Measurements from ENCODE around the gene BACE2. TPM values are rescaled to one million over a fixed set of nuclear protein-coding genes. Genes with fewer than 3 reads are reported as not detected.

BACE2 gene
- polyA plus RNA-seq, 1 experiment, result 66.8 TPM

DNA sequence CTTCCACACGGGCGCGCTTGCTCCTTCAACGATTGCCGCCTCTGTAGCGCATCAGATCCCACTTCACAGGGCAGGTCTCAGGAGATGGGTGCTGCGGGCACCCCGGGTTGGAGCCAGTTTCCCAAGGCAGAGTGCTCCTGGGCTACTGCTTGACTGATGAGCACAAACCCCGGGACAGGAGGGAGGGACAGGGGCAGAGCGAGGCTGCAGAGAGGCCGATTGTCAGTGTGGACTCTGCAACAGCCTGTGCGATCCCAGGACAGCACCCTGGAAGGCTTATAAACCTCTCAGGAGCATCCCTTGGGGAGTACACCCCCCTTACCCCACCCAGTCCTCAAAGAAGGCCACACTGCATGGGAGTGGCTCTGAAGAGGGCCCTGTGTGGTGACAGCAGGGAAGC lies 28.0 kb upstream of the BACE2 start:
- no peak for DNase-seq (ENCODE audit: low read depth, low spot score)
- peaks cover 2% of the 10 kb centered on the region; the same call in 1 of the 2 replicates for H3K9me3 ChIP-seq (ENCODE audit: control insufficient read depth, insufficient read depth, low read length)
- H3K27ac ChIP-seq (ENCODE audit: low read depth, low read length), result no peak overlapping the region
- no peaks in the 10 kb centered on the region for H3K27me3 ChIP-seq (ENCODE audit: control insufficient read depth, insufficient read depth, low read length)
- ChIA-PET POLR2A (no interaction called here), CTCF (no interaction called here)
- TF ChIP-seq, protein P1, sequence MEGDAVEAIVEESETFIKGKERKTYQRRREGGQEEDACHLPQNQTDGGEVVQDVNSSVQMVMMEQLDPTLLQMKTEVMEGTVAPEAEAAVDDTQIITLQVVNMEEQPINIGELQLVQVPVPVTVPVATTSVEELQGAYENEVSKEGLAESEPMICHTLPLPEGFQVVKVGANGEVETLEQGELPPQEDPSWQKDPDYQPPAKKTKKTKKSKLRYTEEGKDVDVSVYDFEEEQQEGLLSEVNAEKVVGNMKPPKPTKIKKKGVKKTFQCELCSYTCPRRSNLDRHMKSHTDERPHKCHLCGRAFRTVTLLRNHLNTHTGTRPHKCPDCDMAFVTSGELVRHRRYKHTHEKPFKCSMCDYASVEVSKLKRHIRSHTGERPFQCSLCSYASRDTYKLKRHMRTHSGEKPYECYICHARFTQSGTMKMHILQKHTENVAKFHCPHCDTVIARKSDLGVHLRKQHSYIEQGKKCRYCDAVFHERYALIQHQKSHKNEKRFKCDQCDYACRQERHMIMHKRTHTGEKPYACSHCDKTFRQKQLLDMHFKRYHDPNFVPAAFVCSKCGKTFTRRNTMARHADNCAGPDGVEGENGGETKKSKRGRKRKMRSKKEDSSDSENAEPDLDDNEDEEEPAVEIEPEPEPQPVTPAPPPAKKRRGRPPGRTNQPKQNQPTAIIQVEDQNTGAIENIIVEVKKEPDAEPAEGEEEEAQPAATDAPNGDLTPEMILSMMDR (IDR thresholded peaks at IDR 0.05; ENCODE audit: low read depth, low read length), result no peak
- no peak overlapping the region for H3K4me3 ChIP-seq (ENCODE audit: low read depth, low read length)

- no peaks in the 10 kb centered on the region for H3K27me3 ChIP-seq (ENCODE audit: control insufficient read depth, insufficient read depth, low read length)
- H3K27ac ChIP-seq (ENCODE audit: low read depth, low read length), result peak overlapping the region; percentile 21
- POLR2A ChIA-PET, result no interaction called here
- TF ChIP-seq, protein P1 (IDR thresholded peaks at IDR 0.05; ENCODE audit: low read depth, low read length), result no peak
- H3K4me3 ChIP-seq (ENCODE audit: low read depth, low read length), result no peak overlapping the region
- CTCF ChIA-PET, result no interaction called here
- H3K9me3 ChIP-seq (ENCODE audit: control insufficient read depth, insufficient read depth, low read length), result peaks cover 2% of the 10 kb centered on the region; the same call in 1 of the 2 replicates
- no peak for DNase-seq (ENCODE audit: low read depth, low spot score)
These were observed 26.9 kb upstream of the BACE2 start for GRCh38 chr21:41141031-41141457.

GRCh38 chr21:41142051-41142795 lies 25.7 kb upstream of the BACE2 start:
- POLR2A ChIA-PET, result no interaction called here
- peak; percentile 6 for DNase-seq (ENCODE audit: low read depth, low spot score)
- CTCF ChIA-PET, result no interaction called here
- peaks cover 2% of the 10 kb centered on the region; the same call in 1 of the 2 replicates for H3K9me3 ChIP-seq (ENCODE audit: control insufficient read depth, insufficient read depth, low read length)
- H3K27ac ChIP-seq (ENCODE audit: low read depth, low read length), result no peak overlapping the region
- no peak overlapping the region for H3K4me3 ChIP-seq (ENCODE audit: low read depth, low read length)
- H3K27me3 ChIP-seq (ENCODE audit: control insufficient read depth, insufficient read depth, low read length), result no peaks in the 10 kb centered on the region
- TF ChIP-seq, protein P1 (IDR thresholded peaks at IDR 0.05; ENCODE audit: low read depth, low read length), result no peak

DNA sequence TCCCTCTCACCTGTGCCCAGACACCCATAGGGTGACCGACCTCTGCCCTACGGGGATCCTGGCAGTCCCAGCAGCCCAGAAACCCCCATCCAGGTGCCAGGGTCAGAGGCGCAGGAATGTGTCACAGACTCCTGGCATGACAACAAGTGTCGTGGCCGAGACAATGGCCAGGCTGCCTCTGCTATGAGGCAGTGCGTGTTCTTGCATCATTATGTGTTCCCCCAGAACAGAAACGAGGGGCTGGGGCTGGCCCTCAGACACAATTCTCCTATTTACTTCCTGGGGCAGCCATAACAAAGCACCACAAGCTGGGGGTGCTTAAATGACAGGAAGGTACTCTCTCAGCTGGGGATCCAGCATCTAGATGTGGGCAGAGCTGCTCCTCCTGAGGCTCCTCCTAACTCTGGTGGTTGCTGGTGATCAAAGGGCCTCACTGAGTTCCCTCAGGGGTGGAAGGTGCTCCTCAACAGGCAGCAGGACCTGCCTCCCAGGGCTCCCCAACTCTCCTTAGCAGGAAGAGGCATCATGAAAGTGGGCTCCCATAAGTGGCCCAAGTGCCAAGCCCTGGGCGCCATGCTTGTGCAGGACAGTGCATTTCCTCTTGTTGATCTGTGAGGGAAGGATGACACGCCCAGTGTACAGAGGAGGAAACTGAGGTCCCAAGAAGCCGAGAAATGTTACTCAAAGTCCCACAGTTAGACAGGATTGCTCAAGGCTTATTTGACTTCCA lies 24.2 kb upstream of the BACE2 start:
- TF ChIP-seq, protein P1 (IDR thresholded peaks at IDR 0.05; ENCODE audit: low read depth, low read length), result no peak
- Histone ChIP-seq H3K27me3 (ENCODE audit: control insufficient read depth, insufficient read depth, low read length) (peaks cover 2% of the 10 kb centered on the region), H3K9me3 (ENCODE audit: control insufficient read depth, insufficient read depth, low read length) (peaks cover 2% of the 10 kb centered on the region; the same call in 1 of the 2 replicates), H3K27ac (ENCODE audit: low read depth, low read length) (no peak overlapping the region), H3K4me3 (ENCODE audit: low read depth, low read length) (no peak overlapping the region)
- ChIA-PET POLR2A (no interaction called here), CTCF (no interaction called here)
- DNase-seq (ENCODE audit: low read depth, low spot score), result no peak
